ENCODE measurements around the gene BTBD9.

The BTBD9 gene

GRCh38 chr6:38323216-38323615, 316.5 kb downstream of the BTBD9 start (continued):
- TF ChIP-seq CSRNP3 (CRISPR knock-in tag; IDR thresholded peaks at IDR 0.05): no peak
- no peak for TF ChIP-seq CSDC2 (CRISPR knock-in tag; IDR thresholded peaks at IDR 0.05)

DNA sequence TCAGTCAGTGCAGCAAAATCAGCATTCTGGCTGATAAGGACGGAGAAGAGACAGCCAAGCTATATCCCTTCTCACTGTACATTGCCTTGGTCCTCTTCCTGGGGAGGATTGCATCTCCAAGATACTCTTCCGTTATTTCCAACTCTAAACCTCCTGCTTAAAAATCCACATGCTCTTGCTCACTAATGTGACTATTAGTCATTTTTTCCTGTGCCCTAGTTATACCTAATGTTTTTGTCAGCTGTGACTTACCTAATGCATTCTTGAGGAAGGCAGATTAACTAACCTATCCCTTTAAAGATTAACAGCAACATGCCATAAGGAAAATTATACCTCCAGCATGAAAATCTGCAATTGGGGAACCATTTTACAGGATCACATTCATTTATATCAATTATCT, 317.6 kb downstream of the BTBD9 start:
- TF ChIP-seq ZC3H10 (CRISPR knock-in tag; IDR thresholded peaks at IDR 0.05): no peak
- TF ChIP-seq GLIS3 (CRISPR knock-in tag; IDR thresholded peaks at IDR 0.05): no peak
- TF ChIP-seq OSR1 (CRISPR knock-in tag; IDR thresholded peaks at IDR 0.05): no peak
- TF ChIP-seq ESRRG (CRISPR knock-in tag; IDR thresholded peaks at IDR 0.05): no peak
- TF ChIP-seq CREB5 (CRISPR knock-in tag; IDR thresholded peaks at IDR 0.05; ENCODE audit: low read depth): no peak
- no peak for TF ChIP-seq BACH2 (CRISPR knock-in tag; IDR thresholded peaks at IDR 0.05; ENCODE audit: borderline replicate concordance)
- no peak for TF ChIP-seq ZFP30 (CRISPR knock-in tag; IDR thresholded peaks at IDR 0.05)
- TF ChIP-seq SNAI2 (CRISPR knock-in tag; IDR thresholded peaks at IDR 0.05): no peak
- no peak for TF ChIP-seq CSDC2 (CRISPR knock-in tag; IDR thresholded peaks at IDR 0.05)
- TF ChIP-seq ZNF565 (CRISPR knock-in tag; conservative IDR thresholded peaks at IDR 0.05; ENCODE audit: low read depth): no peak
- no peak for TF ChIP-seq ZNF8 (CRISPR knock-in tag; IDR thresholded peaks at IDR 0.05)
- TF ChIP-seq ARNTL (CRISPR knock-in tag; IDR thresholded peaks at IDR 0.05; ENCODE audit: borderline replicate concordance, low read depth): no peak
- TF ChIP-seq TCF4 (CRISPR knock-in tag; IDR thresholded peaks at IDR 0.05; ENCODE audit: borderline replicate concordance): no peak
- TF ChIP-seq, protein P1, sequence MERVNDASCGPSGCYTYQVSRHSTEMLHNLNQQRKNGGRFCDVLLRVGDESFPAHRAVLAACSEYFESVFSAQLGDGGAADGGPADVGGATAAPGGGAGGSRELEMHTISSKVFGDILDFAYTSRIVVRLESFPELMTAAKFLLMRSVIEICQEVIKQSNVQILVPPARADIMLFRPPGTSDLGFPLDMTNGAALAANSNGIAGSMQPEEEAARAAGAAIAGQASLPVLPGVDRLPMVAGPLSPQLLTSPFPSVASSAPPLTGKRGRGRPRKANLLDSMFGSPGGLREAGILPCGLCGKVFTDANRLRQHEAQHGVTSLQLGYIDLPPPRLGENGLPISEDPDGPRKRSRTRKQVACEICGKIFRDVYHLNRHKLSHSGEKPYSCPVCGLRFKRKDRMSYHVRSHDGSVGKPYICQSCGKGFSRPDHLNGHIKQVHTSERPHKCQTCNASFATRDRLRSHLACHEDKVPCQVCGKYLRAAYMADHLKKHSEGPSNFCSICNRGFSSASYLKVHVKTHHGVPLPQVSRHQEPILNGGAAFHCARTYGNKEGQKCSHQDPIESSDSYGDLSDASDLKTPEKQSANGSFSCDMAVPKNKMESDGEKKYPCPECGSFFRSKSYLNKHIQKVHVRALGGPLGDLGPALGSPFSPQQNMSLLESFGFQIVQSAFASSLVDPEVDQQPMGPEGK (CRISPR knock-in tag; IDR thresholded peaks at IDR 0.05; ENCODE audit: borderline replicate concordance): no peak
- no peak for TF ChIP-seq ZNF70 (CRISPR knock-in tag; IDR thresholded peaks at IDR 0.05)
- TF ChIP-seq ZFP3 (CRISPR knock-in tag; IDR thresholded peaks at IDR 0.05): no peak
- TF ChIP-seq CSRNP3 (CRISPR knock-in tag; IDR thresholded peaks at IDR 0.05): no peak
- TF ChIP-seq RARB (CRISPR knock-in tag; IDR thresholded peaks at IDR 0.05): no peak
- TF ChIP-seq ISL1 (CRISPR knock-in tag; IDR thresholded peaks at IDR 0.05): no peak
- TF ChIP-seq PPARA (CRISPR knock-in tag; IDR thresholded peaks at IDR 0.05; ENCODE audit: borderline replicate concordance): no peak
- ATAC-seq: no peak

DNA sequence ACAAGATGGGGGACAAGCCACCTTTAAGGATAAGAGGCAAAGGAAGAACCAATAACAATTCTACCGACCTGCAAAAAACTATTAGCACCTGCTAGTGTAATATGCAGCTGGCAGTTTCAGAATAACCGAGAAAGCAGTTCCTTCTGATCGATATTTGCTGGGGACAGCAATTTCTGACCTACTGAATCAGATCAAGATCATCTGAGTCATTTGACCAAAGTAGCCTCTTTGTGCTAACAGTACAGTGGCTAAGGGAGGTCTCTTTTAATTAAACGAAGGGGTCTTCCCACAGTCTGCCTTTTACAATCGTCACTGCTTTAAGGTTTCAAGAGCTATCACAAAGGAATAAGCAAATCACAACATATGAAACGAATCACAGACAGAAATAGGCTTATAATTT, 318.9 kb downstream of the BTBD9 start:
- ATAC-seq: no peak

GRCh38 chr6:38320358-38320757, 319.4 kb downstream of the BTBD9 start:
- TF ChIP-seq CSRNP3 (CRISPR knock-in tag; IDR thresholded peaks at IDR 0.05) (no peak), TOX (CRISPR knock-in tag; IDR thresholded peaks at IDR 0.05; ENCODE audit: borderline replicate concordance) (no peak)
- ATAC-seq: no peak

More for the DNA sequence above, 318.9 kb downstream of the BTBD9 start:
- no peak for TF ChIP-seq SNAI2 (CRISPR knock-in tag; IDR thresholded peaks at IDR 0.05)
